HG02798 (cell line): ENCODE data around the gene PKIG.

Experiments
- ATAC-seq: cut with Tn5 transposase; IDR thresholded peaks from one replicate; pipeline ENCODE4 v1.9.1; 2021; ENCODE audit warnings: mild to moderate bottlenecking; ENCODE audit not compliant: unreplicated experiment, poor library complexity

The PKIG gene

DNA sequence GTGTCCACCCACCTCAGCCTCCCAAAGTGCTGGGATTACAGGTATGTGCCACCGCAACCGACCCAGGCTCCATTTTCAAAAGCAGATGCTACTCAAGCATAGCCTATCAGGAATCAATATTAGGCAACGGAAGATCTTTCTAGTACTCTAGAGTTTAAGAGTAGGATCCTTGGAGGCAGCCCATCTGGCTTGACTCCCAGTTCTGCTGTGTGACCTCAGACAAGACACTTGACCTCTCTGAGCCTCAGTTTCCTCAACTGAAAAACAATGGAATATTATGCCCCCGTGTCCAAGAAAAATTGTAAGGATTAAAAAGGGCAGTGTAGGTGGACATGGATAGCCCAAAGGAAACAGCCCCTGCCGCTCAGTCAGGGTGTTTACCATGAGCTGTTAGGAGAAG is 54.7 kb downstream of the PKIG start:
- ATAC-seq: no peak

- no peak for ATAC-seq
These were observed 55.4 kb downstream of the PKIG start for GRCh38 chr20:44637522-44638372.

DNA sequence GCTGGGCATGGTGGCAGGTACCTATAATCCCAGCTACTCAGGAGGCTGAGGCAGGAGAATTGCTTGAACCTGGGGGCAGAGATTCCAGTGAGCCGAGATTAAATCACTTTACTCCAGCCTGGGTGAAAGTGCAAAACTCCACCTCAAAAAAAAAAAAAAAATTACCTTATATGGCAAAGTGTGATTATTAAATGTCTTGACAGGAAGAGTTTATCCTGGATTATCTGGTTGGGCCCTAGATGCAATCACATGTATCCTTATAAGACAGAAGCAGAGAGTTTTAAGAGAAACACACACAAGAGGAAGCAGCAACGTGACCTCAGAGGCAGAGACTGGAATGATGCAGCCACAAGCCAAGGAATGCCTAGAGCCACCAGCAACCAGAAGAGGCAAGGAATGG is 58.1 kb downstream of the PKIG start:
- ATAC-seq: no peak

DNA sequence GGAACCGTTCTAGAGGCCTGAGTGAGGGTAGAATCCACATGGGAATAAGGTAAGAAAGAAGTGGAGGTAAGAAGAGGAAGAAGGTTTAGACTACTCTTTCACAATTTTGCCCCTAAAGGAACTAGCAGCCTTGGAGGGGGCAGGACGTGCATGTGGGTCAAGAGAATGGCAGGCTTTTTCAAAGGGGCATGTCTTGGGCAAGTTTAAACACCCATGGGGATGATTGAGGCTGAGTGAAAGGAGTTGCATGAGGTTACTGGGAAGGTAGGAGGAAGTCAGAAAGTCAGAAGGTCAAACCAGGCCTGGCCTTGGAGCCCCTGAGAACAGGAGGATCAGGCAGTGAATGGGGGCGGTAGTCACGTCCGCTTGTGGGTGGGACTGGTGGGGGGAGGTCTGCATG is 58.9 kb downstream of the PKIG start:
- no peak for ATAC-seq

- ATAC-seq: no peak
These were observed 60.1 kb downstream of the PKIG start for GRCh38 chr20:44642203-44643153.

- no peak for ATAC-seq
These were observed 60.8 kb downstream of the PKIG start for GRCh38 chr20:44643154-44643519.

- ATAC-seq: no peak
These were observed 61.3 kb downstream of the PKIG start for GRCh38 chr20:44643596-44644229.

- ATAC-seq: no peak
These were observed 61.8 kb downstream of the PKIG start for GRCh38 chr20:44644230-44644617.

- peak; percentile 25 for ATAC-seq
These were observed 62.3 kb downstream of the PKIG start for GRCh38 chr20:44644667-44645131.

- ATAC-seq: peak; percentile 25
These were observed 63.8 kb downstream of the PKIG start for GRCh38 chr20:44646023-44646640.

GRCh38 chr20:44646641-44647274 is 64.4 kb downstream of the PKIG start:
- peak; percentile 55 for ATAC-seq

- ATAC-seq: no peak
These were observed 65.7 kb downstream of the PKIG start for GRCh38 chr20:44648068-44648467.

GRCh38 chr20:44648579-44648978 is 66.2 kb downstream of the PKIG start:
- ATAC-seq: no peak

DNA sequence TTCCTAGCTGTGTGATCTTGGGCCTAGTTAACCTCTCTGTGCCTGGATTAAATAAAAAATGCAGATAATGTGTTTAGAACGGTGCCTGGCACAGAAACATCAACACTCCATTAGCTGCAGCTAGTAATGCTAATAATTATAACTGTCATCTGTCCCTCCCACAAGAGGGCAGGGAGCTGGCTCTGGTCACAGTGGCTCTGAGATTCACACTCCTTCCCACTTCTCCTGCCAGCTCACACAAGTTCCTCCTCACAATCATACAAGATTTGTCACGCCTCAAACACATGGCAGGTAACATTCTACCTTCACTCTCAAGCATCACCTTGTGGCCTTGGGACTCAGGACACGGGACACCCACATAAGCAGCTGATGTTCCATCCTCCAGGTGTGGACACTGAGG is 66.7 kb downstream of the PKIG start:
- ATAC-seq: no peak

GRCh38 chr20:44649976-44650375 is 67.6 kb downstream of the PKIG start:
- ATAC-seq: no peak

DNA sequence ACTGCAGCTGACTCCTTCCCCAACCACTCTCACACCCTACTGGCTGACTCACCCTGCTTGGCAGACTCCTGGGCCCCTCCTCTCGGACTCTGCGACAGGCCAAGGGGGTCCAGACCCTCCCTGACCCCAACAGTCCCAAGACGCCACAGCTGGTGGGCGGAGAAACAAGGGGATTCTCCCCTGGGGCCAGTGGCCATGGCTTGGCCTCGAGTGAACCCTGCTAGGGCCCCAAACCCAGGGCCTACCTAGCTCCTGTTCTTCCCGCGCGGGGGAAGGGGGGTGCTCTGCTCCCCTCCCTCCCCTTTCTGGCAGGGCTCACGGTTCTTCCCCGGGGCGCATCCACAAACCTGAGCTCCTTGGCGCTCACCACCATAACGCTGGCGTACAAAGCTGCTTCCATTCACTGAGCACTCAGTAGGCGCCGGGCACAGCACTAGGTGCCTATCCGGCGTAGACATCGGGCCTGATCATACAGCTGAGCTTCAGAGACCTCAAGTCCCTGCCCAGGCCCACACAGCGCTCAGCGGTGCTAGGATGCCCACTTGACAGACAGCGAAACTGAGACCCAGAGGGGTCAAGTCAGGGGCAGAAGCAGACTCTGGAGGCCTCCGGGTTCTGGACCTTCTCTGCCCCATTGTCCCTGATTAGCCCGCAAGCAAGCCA is 68.5 kb downstream of the PKIG start:
- no peak for ATAC-seq

- ATAC-seq: no peak
These were observed 69.0 kb downstream of the PKIG start for GRCh38 chr20:44651434-44651683.

DNA sequence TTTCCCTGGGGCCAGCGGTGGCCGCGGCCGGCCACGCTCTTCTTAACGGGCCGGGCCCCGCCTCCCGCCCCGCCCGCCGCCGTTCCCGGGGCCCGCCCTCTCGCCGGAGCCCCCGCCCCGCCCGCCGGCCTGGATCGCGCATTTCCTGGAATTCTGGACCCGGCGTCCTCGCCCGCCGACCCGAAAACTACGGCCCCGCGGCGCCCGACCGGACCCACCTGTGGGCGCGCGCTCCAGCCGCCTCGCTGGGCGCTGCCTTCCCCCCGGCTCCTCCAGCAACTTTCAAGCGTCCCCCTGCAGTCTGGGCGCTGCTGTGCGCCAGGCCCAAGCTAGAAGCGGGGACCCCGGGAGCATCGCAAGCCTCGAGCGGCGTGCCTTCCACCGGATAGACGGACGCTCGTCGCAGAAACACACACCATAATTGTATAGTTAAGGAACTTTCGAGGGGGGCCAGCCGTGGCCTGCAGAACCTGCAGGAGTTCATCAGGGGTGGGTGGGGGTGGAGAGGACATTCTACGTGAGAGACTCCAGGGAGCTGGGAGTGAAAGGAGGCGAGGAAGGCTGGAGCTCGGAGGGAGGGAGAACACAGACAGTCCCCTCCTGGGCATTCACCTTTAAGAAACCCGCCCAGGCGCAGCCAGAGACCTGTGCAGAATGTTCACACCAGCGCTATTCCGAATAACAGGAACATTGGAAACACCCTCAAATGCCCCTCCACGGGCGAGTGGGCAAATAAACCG is 69.5 kb downstream of the PKIG start, which contains the start of gene ADA:
TSS of gene ADA (minus strand) at position 16 of the 740 bp plus-strand sequence. CDS start 92 bp downstream, outside the sequence.
- ATAC-seq: peak; percentile 30

DNA sequence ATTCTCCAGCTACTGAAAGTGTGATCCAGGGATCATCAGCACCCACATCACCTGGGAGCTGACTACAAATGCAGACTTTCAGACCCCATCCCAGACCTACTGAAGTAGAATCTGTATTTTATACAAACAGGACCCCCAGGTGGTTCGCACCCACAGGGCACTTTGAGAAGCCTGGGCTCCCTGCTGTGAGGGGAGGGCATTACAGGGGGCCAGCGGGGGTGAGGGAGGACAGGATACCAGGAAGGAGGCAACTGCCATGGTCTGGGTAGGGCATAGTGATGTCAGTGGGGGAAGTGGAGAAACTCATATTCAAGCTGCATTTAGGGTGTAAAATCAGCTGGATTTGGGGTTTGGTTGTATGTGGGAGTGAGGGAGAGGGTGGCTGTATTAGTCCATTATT is 71.2 kb downstream of the PKIG start:
- ATAC-seq: no peak
